ENCODE measurements around the gene ZNF569.

Gene ZNF569

GRCh38 chr19:37466798-37467607 is at the start of gene ZNF569:
ZNF569 (minus strand) TSS chr19:37467444; CDS start chr19:37444921, 22,523 bp downstream.
- H3K4me1 Mint-ChIP-seq: peaks cover 36% of the 10 kb centered on the region
- DNase-seq (ENCODE audit: low spot score in 2 of 2) (peak; percentile 78 to 92), ATAC-seq (peak; percentile 81)
- peak within 1 kb of the TSS; percentile 96 for H3K4me3 Mint-ChIP-seq
- H3K9me3 Mint-ChIP-seq: peaks cover 9% of the 10 kb centered on the region
- H3K36me3 Mint-ChIP-seq: peaks cover 36% of the 10 kb centered on the region
- peak within 1 kb of the TSS; percentile 94 for H3K27ac Mint-ChIP-seq

DNA sequence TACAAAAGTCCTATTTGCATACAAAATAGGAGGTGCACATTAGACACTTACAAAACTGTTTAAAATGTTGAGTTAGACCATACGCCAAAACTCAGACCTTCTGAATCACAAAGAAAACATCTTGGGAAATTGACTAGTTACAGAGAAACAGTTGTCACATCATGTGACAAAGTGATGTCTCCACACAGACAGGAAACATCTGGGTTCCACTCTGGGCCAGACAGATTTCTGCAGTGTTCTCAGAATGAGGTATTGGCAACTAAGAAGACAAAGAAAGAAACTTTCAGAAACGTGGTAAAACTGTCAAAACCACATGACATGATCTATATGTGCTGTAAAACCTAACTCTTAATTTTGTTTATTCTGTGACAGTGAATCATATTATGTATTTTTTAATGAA is 46.2 kb upstream of the ZNF569 start:
- ATAC-seq (peak; percentile 45), DNase-seq (ENCODE audit: low spot score in 2 of 2) (no peak)
- peaks cover 26% of the 10 kb centered on the region for H3K36me3 Mint-ChIP-seq
- H3K4me1 Mint-ChIP-seq: no peaks in the 10 kb centered on the region
- H3K9me3 Mint-ChIP-seq: peaks cover 17% of the 10 kb centered on the region
- H3K4me3 Mint-ChIP-seq: no peak overlapping the region
- no peak overlapping the region for H3K27ac Mint-ChIP-seq

- Mint-ChIP-seq H3K4me1 (no peaks in the 10 kb centered on the region), H3K4me3 (no peak overlapping the region), H3K9me3 (peaks cover 17% of the 10 kb centered on the region)
Observed at GRCh38 chr19:37511821-37512220, 44.6 kb upstream of the ZNF569 start.

GRCh38 chr19:37511186-37511585 is 43.9 kb upstream of the ZNF569 start:
- H3K4me3 Mint-ChIP-seq: no peak overlapping the region
- DNase-seq (ENCODE audit: low spot score in 2 of 2) (no peak), ATAC-seq (no peak)
- peaks cover 17% of the 10 kb centered on the region for H3K9me3 Mint-ChIP-seq
- peaks cover 26% of the 10 kb centered on the region for H3K36me3 Mint-ChIP-seq
- no peaks in the 10 kb centered on the region for H3K4me1 Mint-ChIP-seq
- no peak overlapping the region for H3K27ac Mint-ChIP-seq

More at GRCh38 chr19:37511821-37512220, 44.6 kb upstream of the ZNF569 start:
- DNase-seq (ENCODE audit: low spot score in 2 of 2) (no peak), ATAC-seq (no peak)
- Mint-ChIP-seq H3K36me3 (peaks cover 26% of the 10 kb centered on the region), H3K27ac (no peak overlapping the region)

DNA sequence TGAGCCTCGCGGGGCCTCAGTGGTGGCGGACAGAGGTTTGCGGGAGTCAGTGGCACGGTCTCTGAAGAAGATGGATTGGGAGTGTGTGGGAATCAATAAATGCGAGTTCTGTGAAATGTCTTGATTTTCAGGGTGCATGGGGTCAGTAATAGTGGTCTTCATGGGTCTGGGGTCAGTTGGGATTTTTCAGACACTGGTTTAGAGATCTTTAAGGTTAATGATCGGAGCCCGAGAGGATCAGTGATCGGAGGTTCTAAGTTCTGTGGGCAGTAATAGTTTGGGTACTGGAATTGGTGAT is 39.9 kb upstream of the ZNF569 start:
- Mint-ChIP-seq H3K4me1 (no peaks in the 10 kb centered on the region), H3K36me3 (peaks cover 11% of the 10 kb centered on the region), H3K9me3 (peaks cover 10% of the 10 kb centered on the region), H3K27ac (no peak overlapping the region), H3K4me3 (no peak overlapping the region)
- no peak for ATAC-seq
- no peak for DNase-seq (ENCODE audit: low spot score in 2 of 2)

GRCh38 chr19:37506387-37507166 is 39.3 kb upstream of the ZNF569 start, which contains the start of gene ZNF793:
ZNF793 (plus strand) TSS chr19:37506939; CDS start chr19:37523440, 16,501 bp downstream.
- H3K9me3 Mint-ChIP-seq: peaks cover 10% of the 10 kb centered on the region
- no peak within 1 kb of the TSS for H3K4me3 Mint-ChIP-seq

DNA sequence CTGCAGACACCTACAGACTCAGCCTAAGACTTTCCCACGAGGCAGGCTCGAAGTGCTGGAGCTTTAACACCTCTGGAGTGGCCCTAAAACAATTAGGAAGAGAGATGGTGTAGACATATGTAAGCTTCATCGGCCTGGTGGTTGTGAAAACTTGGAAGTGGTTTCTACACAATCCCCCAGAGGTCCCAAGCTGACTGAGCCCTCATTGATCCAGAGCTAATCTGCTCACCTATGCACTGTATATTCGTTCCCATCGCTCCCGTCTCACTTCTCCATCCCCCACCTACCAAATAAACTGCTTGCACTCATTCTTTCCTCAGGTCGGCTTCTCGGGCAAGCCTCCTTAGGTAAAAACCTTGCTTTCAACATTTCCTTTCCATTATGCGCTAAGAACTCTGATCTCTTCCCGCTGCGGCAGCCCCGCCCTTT is 38.7 kb upstream of the ZNF569 start:
- Mint-ChIP-seq H3K4me1 (no peaks in the 10 kb centered on the region), H3K9me3 (peaks cover 8% of the 10 kb centered on the region), H3K27ac (no peak overlapping the region), H3K4me3 (no peak overlapping the region), H3K36me3 (peaks cover 9% of the 10 kb centered on the region)
- peak; percentile 24 for ATAC-seq
- DNase-seq (ENCODE audit: low spot score in 2 of 2): no peak

More at GRCh38 chr19:37506387-37507166, 39.3 kb upstream of the ZNF569 start, which contains the start of gene ZNF793:
- peak; percentile 43 to 84 for DNase-seq (ENCODE audit: low spot score in 2 of 2)
- Mint-ChIP-seq H3K4me1 (no peaks in the 10 kb centered on the region), H3K27ac (no peak within 1 kb of the TSS), H3K36me3 (peaks cover 9% of the 10 kb centered on the region)
- ATAC-seq: peak; percentile 89

DNA sequence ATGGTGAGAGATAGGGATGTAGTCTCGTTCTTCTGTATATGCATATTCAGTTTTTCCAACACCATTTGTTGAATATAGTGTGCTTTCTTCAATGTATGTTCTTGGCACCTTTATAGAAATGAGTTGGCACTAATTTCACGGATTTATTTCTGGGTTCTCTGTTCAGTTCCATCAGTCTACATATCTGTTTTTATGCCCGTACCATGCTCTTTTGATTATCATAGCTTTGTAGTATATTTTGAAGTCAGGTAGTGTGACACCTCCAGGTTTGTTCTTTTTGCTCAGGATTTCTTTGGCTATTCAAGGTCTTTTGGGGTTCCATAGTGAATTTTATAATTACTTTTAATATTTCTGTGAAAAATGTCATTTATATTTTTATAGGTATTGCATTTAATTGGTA is 25.0 kb upstream of the ZNF569 start:
- Mint-ChIP-seq H3K4me1 (no peaks in the 10 kb centered on the region), H3K27ac (no peak overlapping the region), H3K4me3 (no peak overlapping the region), H3K9me3 (peaks cover 40% of the 10 kb centered on the region), H3K36me3 (no peaks in the 10 kb centered on the region)
- DNase-seq (ENCODE audit: low spot score in 2 of 2) (no peak), ATAC-seq (no peak)

DNA sequence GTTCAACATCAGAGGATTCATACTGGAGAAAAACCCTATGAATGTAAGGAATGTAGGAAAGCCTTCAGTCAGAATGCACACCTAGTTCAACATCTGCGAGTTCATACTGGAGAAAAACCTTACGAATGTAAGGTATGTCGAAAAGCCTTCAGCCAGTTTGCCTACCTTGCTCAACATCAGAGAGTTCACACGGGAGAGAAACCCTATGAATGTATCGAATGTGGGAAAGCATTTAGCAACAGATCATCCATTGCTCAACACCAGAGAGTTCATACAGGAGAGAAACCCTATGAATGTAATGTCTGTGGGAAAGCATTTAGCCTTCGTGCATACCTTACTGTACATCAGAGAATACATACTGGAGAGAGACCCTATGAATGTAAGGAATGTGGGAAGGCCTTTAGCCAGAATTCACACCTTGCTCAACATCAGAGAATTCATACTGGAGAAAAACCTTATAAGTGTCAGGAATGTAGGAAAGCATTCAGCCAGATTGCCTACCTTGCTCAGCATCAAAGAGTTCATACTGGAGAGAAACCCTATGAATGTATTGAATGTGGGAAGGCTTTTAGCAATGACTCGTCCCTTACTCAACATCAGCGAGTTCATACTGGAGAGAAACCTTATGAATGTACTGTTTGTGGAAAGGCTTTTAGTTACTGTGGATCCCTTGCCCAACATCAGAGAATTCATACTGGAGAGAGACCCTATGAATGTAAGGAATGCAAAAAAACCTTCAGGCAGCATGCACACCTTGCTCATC is 17.3 kb upstream of the ZNF569 start:
- H3K36me3 Mint-ChIP-seq: peaks cover 55% of the 10 kb centered on the region
- no peak overlapping the region for H3K4me3 Mint-ChIP-seq
- ATAC-seq: no peak
- no peak for DNase-seq (ENCODE audit: low spot score in 2 of 2)
- H3K9me3 Mint-ChIP-seq: peaks cover 37% of the 10 kb centered on the region
- no peak overlapping the region for H3K27ac Mint-ChIP-seq
- H3K4me1 Mint-ChIP-seq: no peaks in the 10 kb centered on the region

GRCh38 chr19:37472165-37472564 is 4.9 kb upstream of the ZNF569 start:
- Mint-ChIP-seq H3K9me3 (peaks cover 17% of the 10 kb centered on the region), H3K4me3 (no peak overlapping the region), H3K36me3 (peaks cover 47% of the 10 kb centered on the region), H3K4me1 (peaks cover 30% of the 10 kb centered on the region), H3K27ac (no peak overlapping the region)
- no peak for DNase-seq (ENCODE audit: low spot score in 2 of 2)
- ATAC-seq: no peak

DNA sequence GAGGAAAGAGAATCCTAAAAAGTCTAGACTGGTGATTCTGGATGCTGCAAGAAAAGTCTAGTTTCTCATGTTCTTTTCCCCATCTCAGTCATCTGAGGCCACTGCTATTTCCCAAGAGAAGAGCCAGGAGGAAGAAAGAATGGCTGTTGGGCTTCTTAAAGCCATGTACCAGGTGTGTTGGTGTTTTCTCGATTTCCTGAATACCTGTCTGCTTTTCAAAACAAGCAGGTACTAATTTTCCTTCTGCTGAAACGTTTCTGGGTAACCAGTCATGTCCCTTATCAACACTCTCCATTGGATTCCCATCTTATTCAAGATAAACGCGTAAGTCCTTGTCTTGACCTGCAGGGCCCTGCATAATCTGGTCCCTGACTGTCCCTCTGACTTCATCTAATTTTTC is 3.0 kb upstream of the ZNF569 start:
- peak overlapping the region; percentile 96 for H3K4me3 Mint-ChIP-seq
- DNase-seq (ENCODE audit: low spot score in 2 of 2) (no peak), ATAC-seq (no peak)
- peak overlapping the region; percentile 90 for H3K27ac Mint-ChIP-seq
- peaks cover 36% of the 10 kb centered on the region for H3K4me1 Mint-ChIP-seq
- peaks cover 36% of the 10 kb centered on the region for H3K36me3 Mint-ChIP-seq
- H3K9me3 Mint-ChIP-seq: peaks cover 3% of the 10 kb centered on the region

- Mint-ChIP-seq H3K27ac (peak within 1 kb of the TSS; percentile 90), H3K4me1 (peaks cover 36% of the 10 kb centered on the region), H3K4me3 (peak within 1 kb of the TSS; percentile 96), H3K9me3 (peaks cover 9% of the 10 kb centered on the region), H3K36me3 (peaks cover 36% of the 10 kb centered on the region)
- peak; percentile 79 to 92 for DNase-seq (ENCODE audit: low spot score in 2 of 2)
- ATAC-seq: peak; percentile 82
Observed at GRCh38 chr19:37468961-37469777, 1.9 kb upstream of the ZNF569 start, which contains the start of gene ZNF570. ZNF570 (plus strand) TSS chr19:37469356; CDS start chr19:37470355, 999 bp downstream.

DNA sequence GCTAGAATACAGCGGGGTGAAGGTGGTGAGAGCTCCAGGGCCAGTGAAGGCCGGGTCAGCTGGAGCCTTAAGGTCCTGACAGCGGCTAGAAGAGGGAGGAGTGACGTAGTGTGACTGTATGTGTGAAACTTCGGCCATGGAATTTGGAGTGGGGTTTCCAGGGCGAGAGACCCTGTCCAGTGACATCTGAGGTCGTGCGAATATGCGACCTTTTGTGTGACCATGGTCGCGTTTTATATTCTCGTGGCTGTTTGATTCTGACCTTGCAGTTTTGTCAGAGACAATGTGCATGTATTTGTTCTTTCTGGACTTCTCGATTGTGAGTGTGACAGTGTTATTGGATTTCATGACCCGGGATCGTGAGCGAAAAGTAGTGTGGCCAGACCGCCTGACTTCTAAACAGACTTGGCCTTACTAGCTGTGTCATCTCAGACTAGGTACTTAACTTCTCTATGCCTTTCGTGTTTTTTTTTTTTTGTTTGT is 405 bp upstream of the ZNF569 start:
- no peak for DNase-seq (ENCODE audit: low spot score in 2 of 2)
- Mint-ChIP-seq H3K27ac (peak overlapping the region; percentile 94), H3K4me3 (peak overlapping the region; percentile 96), H3K4me1 (peaks cover 36% of the 10 kb centered on the region), H3K9me3 (peaks cover 9% of the 10 kb centered on the region), H3K36me3 (peaks cover 36% of the 10 kb centered on the region)
- no peak for ATAC-seq

DNA sequence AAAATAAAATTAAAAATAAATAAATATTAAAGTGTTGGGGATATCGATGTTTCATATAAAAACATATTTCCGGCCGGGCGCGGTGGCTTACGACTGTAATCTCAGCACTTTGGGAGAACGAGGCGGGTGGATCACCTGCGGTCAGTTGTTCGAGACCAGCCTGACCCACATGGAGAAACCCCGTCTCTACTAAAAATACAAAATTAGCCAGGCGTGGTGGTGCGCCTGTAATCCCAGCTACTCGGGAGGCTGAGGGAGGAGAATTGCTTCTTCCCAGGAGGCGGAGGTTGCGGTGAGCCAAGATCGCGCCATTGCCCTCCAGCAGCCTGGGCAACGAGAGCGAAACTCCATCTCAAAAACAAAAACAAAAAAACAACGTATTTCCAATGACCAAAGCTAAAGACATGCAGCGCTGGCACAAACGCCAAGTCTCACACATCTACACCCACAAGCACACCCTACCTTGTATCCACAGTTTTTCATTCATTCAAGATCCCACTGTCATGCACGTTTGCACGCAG is 907 bp downstream of the ZNF569 start:
- H3K4me3 Mint-ChIP-seq: peak overlapping the region; percentile 96
- H3K36me3 Mint-ChIP-seq: peaks cover 36% of the 10 kb centered on the region
- H3K4me1 Mint-ChIP-seq: peaks cover 36% of the 10 kb centered on the region
- DNase-seq (ENCODE audit: low spot score in 2 of 2) (no peak), ATAC-seq (no peak)
- peak overlapping the region; percentile 94 for H3K27ac Mint-ChIP-seq
- peaks cover 9% of the 10 kb centered on the region for H3K9me3 Mint-ChIP-seq
